IPS-18a (cell line): ENCODE results near the gene ACTL7A.

Experiments used
- H3K27ac ChIP-seq: one replicate; pipeline ENCODE4 v1.5.1; 2013; ENCODE audit warnings: low read length
- H3K27me3 ChIP-seq: one replicate; pipeline ENCODE4 v1.6.1; 2013; ENCODE audit warnings: mild to moderate bottlenecking, low read length; ENCODE audit not compliant: control insufficient read depth, insufficient read depth
- H3K36me3 ChIP-seq: one replicate; pipeline ENCODE4 v1.6.1; 2013; ENCODE audit warnings: low read depth, low read length; ENCODE audit not compliant: control insufficient read depth
- H3K4me1 ChIP-seq: one replicate; pipeline ENCODE4 v1.6.1; 2013; ENCODE audit warnings: low read depth, low read length; ENCODE audit not compliant: control insufficient read depth
- H3K4me3 ChIP-seq: one replicate; pipeline ENCODE4 v1.5.1; 2013; ENCODE audit warnings: low read length
- H3K9ac ChIP-seq: one replicate; pipeline ENCODE4 v1.6.1; 2013; ENCODE audit warnings: mild to moderate bottlenecking, low read length, moderate library complexity
- H3K9me3 ChIP-seq: one replicate; pipeline ENCODE4 v1.6.1; 2013; ENCODE audit warnings: low read depth, low read length; ENCODE audit not compliant: control insufficient read depth

ACTL7A gene

DNA sequence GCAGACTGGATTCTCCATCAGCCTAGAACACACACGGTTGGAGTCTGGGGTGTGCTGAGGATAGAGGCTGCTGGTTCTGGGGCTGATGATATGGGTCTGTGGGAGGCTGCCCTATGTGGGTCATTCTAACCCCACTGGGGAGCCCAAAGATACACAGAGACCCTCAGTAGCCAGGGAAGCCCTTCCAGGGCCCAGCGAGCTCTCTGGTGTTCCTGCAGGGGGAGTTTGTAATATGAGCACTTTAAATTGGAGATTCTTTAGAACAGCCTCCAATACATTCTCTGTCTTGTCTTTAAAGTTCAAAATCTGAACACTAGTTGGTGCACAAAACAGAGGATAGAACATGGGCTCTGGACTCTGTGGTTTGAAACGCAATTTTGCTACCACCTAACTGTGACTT is 2.4 kb downstream of the ACTL7A start:
- H3K9me3 ChIP-seq: no peaks in the 10 kb centered on the region
- peaks cover 6% of the 10 kb centered on the region for H3K36me3 ChIP-seq
- H3K4me3 ChIP-seq: no peak overlapping the region
- H3K27me3 ChIP-seq: no peaks in the 10 kb centered on the region
- no peaks in the 10 kb centered on the region for H3K4me1 ChIP-seq
- H3K27ac ChIP-seq: no peak overlapping the region
- no peak overlapping the region for H3K9ac ChIP-seq

DNA sequence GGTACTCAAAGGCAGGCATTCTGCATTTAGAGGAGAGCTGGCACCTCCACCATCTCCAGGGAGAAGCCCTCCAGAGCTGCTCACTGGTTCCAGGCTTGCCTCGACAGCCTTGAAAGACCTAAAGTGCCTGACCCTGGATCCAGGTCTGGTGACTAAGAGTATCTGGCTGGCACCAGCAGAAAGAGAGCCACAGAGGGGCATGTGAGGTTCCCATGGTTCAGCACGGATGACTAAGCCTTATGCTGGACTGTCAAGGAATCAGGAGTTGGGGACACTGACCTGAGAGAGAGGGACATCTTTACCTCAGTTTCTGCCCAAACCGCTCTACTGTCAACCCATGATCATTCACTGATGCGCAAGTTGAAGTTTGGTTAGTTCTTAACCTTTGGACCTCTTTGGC is 3.0 kb downstream of the ACTL7A start:
- Histone ChIP-seq H3K9ac (no peak overlapping the region), H3K36me3 (peaks cover 6% of the 10 kb centered on the region), H3K9me3 (no peaks in the 10 kb centered on the region), H3K4me3 (no peak overlapping the region), H3K27ac (no peak overlapping the region), H3K4me1 (no peaks in the 10 kb centered on the region), H3K27me3 (no peaks in the 10 kb centered on the region)

DNA sequence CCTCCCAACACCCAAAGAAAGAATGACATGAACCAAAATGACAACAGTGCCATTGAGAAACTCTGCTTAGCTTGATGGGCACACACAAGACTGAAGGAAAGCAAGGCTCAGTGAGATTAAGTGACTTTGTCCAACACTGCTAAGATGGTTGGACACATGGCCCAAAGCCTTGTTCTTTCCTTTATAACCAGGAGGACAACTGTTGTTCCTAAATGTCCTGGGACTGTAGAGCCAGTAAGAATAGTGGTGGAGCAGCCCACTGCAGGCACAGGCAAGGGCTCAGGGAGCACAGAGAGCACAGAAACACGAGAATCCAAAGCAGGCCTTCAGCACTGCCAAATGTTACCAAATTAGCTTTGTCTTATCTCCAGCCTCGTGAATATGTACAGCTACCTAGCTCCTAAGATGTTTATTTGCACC is 3.9 kb downstream of the ACTL7A start:
- no peak overlapping the region for H3K27ac ChIP-seq
- no peaks in the 10 kb centered on the region for H3K9me3 ChIP-seq
- peaks cover 8% of the 10 kb centered on the region for H3K36me3 ChIP-seq
- H3K4me1 ChIP-seq: no peaks in the 10 kb centered on the region
- no peak overlapping the region for H3K9ac ChIP-seq
- H3K4me3 ChIP-seq: no peak overlapping the region
- H3K27me3 ChIP-seq: no peaks in the 10 kb centered on the region

DNA sequence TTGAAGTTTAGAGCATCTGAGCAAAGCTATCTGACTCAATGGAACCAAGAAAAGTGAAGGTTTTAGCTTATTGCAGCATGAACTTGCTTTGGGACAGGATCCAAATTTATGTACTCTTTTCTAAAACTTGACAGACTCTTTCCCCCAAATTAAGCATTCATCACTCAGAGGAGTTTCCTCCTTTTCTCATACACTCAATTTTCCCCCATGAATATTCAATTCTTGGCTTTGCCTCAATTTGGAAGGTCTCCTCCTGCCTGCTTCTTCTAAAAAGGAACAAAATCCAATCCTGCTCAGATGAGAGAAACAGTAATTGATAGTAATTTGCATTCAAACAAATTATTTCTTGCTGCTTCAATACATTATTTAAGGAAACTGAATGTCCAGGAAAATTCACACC is 5.0 kb downstream of the ACTL7A start:
- Histone ChIP-seq H3K9me3 (no peaks in the 10 kb centered on the region), H3K36me3 (peaks cover 19% of the 10 kb centered on the region), H3K27ac (no peak overlapping the region), H3K4me3 (no peak overlapping the region), H3K9ac (no peak overlapping the region), H3K4me1 (no peaks in the 10 kb centered on the region), H3K27me3 (no peaks in the 10 kb centered on the region)

DNA sequence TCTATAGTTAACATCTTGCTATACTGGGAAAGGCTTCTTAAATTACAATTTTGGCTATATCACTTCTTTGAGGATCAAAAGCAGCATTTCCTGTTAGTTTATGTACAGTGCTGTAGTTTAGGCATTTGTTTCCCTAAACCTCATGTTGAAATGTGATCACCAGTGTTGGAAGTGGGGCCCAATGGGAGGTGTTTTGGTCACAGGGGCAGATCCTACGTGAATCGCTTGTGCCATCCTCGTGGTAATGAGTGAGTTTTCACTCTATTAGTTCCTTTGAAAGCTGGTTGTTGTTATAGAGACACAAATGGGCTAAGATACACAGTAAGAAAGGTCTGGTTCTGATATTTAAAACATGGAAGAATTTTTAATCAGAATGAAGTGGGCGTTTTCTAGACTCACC is 5.8 kb downstream of the ACTL7A start:
- H3K4me3 ChIP-seq: no peak overlapping the region
- H3K9me3 ChIP-seq: no peaks in the 10 kb centered on the region
- H3K27me3 ChIP-seq: no peaks in the 10 kb centered on the region
- H3K36me3 ChIP-seq: peaks cover 21% of the 10 kb centered on the region
- H3K27ac ChIP-seq: no peak overlapping the region
- no peak overlapping the region for H3K9ac ChIP-seq
- no peaks in the 10 kb centered on the region for H3K4me1 ChIP-seq

DNA sequence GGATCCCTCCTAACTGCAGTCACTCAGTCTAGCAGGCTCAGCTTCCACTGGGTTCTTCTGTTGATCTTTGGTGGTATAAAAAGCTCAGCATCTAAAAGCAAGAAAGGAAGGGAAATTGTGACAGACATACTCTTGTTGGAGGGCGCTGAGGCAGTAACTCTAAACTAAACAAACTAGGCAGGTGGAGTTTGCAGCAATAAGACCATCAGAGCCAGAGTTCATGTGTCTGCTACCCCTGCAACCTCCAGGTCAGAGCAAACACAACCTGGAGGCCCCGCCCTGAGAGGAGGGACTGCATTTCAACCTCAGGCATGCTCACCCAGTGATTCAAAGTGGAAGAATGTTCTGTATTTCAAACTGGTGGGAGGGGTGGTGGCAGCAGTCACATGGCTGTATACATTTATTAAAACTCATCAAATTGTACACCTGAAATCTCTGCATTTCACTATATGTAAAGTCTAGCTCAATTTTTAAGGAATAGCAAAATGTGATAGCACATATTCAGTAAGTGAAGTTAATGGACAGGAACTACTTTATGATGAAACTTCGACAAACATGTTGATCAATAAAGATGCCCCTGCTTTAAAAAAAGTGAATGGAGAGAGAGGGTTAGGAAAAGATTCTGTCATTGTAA is 7.1 kb downstream of the ACTL7A start:
- no peak overlapping the region for H3K4me3 ChIP-seq
- no peak overlapping the region for H3K9ac ChIP-seq
- H3K27me3 ChIP-seq: no peaks in the 10 kb centered on the region
- no peaks in the 10 kb centered on the region for H3K4me1 ChIP-seq
- H3K36me3 ChIP-seq: peaks cover 35% of the 10 kb centered on the region
- H3K27ac ChIP-seq: no peak overlapping the region
- H3K9me3 ChIP-seq: no peaks in the 10 kb centered on the region

DNA sequence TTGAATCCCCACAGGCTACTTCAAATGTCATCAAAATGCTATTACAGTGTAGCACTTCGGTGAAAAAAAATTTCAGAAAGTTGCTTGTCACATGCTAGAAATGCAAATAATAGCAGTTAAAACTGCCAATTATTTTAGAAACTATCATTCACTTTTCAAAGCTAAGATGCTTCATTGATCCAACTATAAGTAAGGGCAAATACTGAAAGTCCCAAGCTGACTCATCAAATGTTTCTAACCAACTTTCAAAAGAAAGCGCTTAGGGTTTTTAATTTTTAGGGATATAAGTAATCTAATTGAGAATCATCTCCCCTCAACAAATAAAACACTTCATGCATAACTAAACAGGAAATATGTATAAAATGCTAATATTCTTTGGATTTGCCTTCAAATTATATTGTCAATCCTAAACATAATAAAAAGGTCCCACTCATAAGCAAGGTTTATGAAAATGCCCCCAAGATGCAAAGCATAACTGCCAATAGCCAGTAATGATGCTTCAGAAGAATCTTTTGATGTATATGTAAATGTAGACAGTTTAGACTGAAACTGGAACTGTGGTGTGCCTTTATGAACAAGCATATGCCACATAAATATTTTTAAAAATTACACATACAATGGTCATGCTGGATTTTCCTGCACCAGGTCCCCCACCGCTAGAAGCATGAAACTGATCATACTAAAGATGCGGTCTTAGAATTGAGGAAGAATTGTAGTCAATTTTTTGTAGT is 12.2 kb downstream of the ACTL7A start:
- Histone ChIP-seq H3K9ac (no peak overlapping the region), H3K27ac (no peak overlapping the region), H3K4me1 (no peaks in the 10 kb centered on the region), H3K9me3 (no peaks in the 10 kb centered on the region), H3K27me3 (no peaks in the 10 kb centered on the region), H3K36me3 (peaks cover 54% of the 10 kb centered on the region), H3K4me3 (no peak overlapping the region)

DNA sequence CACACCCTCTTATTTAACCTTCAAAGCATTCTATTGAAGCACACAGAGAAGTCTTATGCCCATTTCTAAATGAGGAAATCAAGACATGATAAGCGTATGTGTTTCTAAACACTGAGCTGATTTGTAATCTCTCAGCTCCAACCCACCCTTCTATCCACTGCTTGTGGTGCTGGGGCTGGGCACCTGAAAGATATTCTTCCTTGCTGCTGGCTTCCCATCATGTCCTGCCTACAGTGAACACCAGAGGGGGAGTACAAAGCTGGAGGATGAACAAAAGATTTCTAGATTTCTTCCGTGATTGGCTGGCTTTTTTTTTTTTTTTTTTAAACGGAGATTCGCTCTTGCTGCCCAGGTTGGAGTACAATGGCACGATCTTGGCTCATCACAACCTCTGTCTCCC is 14.4 kb downstream of the ACTL7A start:
- Histone ChIP-seq H3K36me3 (peaks cover 62% of the 10 kb centered on the region), H3K27me3 (no peaks in the 10 kb centered on the region), H3K27ac (no peak overlapping the region), H3K4me3 (no peak overlapping the region), H3K4me1 (no peaks in the 10 kb centered on the region), H3K9me3 (no peaks in the 10 kb centered on the region), H3K9ac (no peak overlapping the region)

DNA sequence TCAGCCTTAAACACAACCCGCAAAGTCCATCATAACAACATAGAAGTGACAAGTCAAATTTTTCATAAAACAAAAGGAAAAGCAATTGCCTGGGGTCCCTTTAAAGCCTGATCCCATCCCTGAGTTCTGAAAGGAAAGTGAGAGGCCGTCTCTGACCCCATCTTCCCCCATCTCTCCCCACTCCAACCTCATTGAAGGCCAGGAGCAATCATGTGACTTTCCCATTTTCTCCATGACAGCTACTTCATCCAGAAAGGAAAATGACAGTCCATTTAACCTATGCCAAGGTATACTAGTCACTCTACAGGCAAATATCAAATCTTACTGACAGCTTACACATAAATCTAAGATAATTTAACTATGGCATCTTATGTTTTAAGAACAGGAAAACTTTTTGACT is 15.5 kb downstream of the ACTL7A start:
- H3K36me3 ChIP-seq: peaks cover 59% of the 10 kb centered on the region
- H3K27ac ChIP-seq: no peak overlapping the region
- no peaks in the 10 kb centered on the region for H3K9me3 ChIP-seq
- no peak overlapping the region for H3K4me3 ChIP-seq
- no peaks in the 10 kb centered on the region for H3K27me3 ChIP-seq
- H3K4me1 ChIP-seq: no peaks in the 10 kb centered on the region
- H3K9ac ChIP-seq: no peak overlapping the region

DNA sequence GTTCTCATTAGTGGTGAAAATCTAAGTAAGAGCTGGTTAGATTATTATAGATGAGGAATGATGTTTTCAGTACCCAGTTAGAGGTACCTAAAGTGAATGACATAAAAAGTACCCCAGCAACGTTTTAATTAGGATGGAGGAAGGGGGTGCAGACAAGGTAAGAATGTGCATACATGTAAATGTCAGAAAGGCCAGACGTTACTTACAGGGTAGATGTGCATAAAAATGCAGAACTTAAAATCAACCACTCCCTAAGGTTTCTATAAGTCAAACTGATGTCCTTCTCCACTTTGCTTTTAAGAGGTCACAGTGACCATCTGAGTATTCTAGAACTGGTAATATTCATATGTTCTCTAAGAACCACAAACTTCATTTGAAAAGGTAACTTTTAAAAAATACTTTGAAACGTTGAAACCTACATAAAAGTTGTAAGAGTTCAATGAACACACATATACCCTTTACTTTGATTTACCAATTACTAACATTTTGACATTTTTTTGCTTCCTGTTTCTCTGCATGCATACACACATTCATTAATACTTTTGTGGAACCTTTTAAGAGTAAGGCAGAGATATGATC is 18.8 kb downstream of the ACTL7A start:
- Histone ChIP-seq H3K9ac (no peak overlapping the region), H3K4me3 (no peak overlapping the region), H3K27me3 (no peaks in the 10 kb centered on the region), H3K27ac (no peak overlapping the region), H3K4me1 (no peaks in the 10 kb centered on the region), H3K9me3 (no peaks in the 10 kb centered on the region), H3K36me3 (peaks cover 39% of the 10 kb centered on the region)

DNA sequence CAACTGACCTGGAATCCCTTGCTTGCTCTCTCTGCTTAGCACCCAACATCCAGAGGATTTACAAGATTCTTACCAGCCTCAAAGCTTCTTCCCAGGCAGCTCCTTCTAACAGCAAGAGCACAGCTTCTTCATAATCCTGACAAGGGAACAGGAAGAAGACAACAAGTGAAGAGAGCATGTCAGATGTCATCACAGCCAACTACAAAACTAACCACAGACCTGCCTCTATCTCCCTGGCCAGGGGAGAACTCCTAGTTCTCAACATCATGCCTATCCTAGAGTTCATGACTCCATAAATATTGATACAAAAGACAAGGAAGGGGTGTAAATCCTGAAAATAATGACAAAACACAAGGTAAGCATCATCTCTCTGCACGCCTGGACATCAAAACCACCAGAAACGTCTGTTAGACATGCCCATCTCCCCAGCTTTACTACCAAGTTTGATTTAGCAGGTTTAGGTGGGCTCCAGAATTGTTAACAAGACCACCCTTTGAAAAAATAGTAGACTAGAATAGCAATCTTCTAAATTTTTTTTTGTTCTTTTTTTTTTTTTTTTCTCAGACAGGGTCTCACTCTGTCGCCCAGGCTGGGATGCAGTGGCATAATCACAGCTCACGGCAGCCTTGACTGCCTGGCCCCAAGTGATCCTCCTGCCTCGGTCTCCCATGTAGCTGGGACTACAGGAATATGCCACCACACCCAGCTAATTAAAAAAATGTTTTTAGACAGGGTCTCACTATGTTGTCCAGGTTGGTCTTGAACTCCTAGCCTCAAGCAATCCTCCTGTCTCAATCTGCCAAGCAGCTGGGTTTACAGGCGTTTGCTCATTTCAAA is 20.2 kb downstream of the ACTL7A start:
- Histone ChIP-seq H3K27ac (no peak overlapping the region), H3K9me3 (no peaks in the 10 kb centered on the region), H3K9ac (no peak overlapping the region), H3K27me3 (no peaks in the 10 kb centered on the region), H3K4me3 (no peak overlapping the region), H3K4me1 (no peaks in the 10 kb centered on the region), H3K36me3 (peaks cover 39% of the 10 kb centered on the region)
